Natural killer cell treated with Interleukin-12 subunit alpha and Interleukin-12 subunit beta and Interleukin-15 and Interleukin-18, amount 100 ng/mL, for 72 hours (primary cell): ENCODE results near the gene GNG11. TPM values are rescaled to one million over a fixed set of nuclear protein-coding genes. Genes with fewer than 3 reads are reported as not detected.

Experiments
- ATAC-seq, 2 donors: fragments of 150-1000 bp; cut with Tn5 transposase in 1 of 2; sonication (Bioruptor Pico), chemical (Tn5 transposase) in 1 of 2; 2 replicates each; pipeline ENCODE4 v1.10.0; 2021
- DNase-seq: peaks from one replicate; pipeline ENCODE4 v3.0.0; 2022; ENCODE audit warnings: low spot score
- H3K27ac Mint-ChIP-seq, 2 donors: 1 replicate in 1 of 2; 2 replicates in 1 of 2; pipeline ENCODE4 v1.8.0; 2022; ENCODE audit warnings: mixed read lengths in 2 of 2, mild to moderate bottlenecking in 1 of 2, moderate library complexity in 1 of 2
- H3K27me3 Mint-ChIP-seq, 2 donors: 1 replicate in 1 of 2; 2 replicates in 1 of 2; pipeline ENCODE4 v1.8.0; 2022; ENCODE audit warnings: mixed read lengths in 2 of 2
- H3K36me3 Mint-ChIP-seq: one replicate; pipeline ENCODE4 v1.8.0; 2022; ENCODE audit warnings: mixed read lengths
- H3K4me1 Mint-ChIP-seq, 2 donors: 1 replicate in 1 of 2; 2 replicates in 1 of 2; pipeline ENCODE4 v1.8.0; 2022; ENCODE audit warnings: low read depth in 2 of 2, mixed read lengths in 2 of 2, mild to moderate bottlenecking in 1 of 2
- H3K4me3 Mint-ChIP-seq: one replicate; pipeline ENCODE4 v1.8.0; 2022; ENCODE audit warnings: mixed read lengths
- H3K9me3 Mint-ChIP-seq: 2 replicates; pipeline ENCODE4 v1.8.0; 2022; ENCODE audit warnings: mixed read lengths
- total RNA-seq, 2 donors: library from RNA; stranded (reverse); gene quantifications; one replicate each; pipeline ENCODE4 v1.2.3, GENCODE V29; 2022

The GNG11 gene
- total RNA-seq, 2 donors from 2014 or later: not detected

DNA sequence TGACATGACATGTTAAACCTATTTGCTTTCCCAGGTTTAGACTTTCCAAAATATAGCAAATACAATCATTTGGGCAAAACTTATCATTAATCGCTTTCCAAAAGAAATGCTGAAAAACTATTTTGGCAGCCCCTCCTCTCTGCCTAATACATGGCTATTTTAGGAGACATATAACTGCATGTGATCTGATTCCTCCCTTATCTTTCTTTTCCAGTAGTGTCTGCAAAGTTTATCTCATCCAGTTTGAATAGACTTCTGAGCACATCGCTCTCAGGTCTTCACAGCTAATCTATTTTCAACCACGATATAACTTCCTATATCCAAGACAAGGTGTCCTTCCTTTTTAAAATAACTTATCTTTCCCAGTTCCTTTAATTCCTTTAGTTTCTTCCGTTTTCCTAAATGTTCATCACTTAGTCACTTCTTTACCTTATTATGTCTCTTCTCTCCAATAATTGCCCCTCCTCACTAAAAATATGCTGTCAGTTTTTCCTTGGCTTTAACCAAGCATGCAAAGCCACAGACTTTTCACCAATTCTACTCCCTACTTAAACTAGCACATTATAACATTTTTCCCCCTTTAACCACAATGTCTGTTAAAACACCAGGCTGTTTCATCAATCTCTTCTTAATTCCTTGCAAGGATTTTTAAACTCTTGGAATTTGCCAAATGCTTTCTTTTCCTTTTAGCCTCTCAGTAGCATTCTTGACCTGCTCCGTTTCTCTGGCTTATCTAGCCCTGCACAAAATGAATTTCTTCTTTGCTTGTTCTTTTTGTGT lies 24.4 kb downstream of the GNG11 start:
- Mint-ChIP-seq H3K27ac (no peak overlapping the region), H3K4me1 (no peaks in the 10 kb centered on the region), H3K36me3 (no peaks in the 10 kb centered on the region), H3K9me3 (no peaks in the 10 kb centered on the region), H3K4me3 (no peak overlapping the region), H3K27me3 (peaks cover 9 to 13% of the 10 kb centered on the region in 2 donors)
- no peak for ATAC-seq
- no peak for DNase-seq

DNA sequence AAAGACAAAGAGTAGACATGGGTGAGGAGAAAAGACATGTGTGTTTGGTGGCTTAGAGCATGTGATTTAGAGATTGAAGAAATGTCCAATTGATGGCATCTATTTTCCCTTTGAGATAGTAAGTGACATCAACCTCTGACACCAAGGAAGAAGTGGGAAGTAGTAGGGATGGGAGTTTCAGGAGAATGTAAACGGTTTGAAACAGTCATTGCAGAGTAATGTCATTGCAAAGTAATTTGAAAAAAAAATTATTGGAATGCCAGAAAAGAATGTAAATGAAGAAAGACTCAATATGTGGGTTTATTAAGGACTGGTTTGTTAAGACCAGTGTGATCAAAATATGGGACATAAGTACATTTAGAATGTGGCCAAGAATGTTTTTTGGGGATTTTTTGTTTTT lies 26.6 kb downstream of the GNG11 start:
- no peaks in the 10 kb centered on the region for H3K4me1 Mint-ChIP-seq
- no peak overlapping the region for H3K4me3 Mint-ChIP-seq
- no peaks in the 10 kb centered on the region for H3K36me3 Mint-ChIP-seq
- ATAC-seq: no peak
- H3K9me3 Mint-ChIP-seq: no peaks in the 10 kb centered on the region
- H3K27me3 Mint-ChIP-seq: peaks cover 7 to 11% of the 10 kb centered on the region in 2 donors
- H3K27ac Mint-ChIP-seq: no peak overlapping the region
- DNase-seq: no peak

DNA sequence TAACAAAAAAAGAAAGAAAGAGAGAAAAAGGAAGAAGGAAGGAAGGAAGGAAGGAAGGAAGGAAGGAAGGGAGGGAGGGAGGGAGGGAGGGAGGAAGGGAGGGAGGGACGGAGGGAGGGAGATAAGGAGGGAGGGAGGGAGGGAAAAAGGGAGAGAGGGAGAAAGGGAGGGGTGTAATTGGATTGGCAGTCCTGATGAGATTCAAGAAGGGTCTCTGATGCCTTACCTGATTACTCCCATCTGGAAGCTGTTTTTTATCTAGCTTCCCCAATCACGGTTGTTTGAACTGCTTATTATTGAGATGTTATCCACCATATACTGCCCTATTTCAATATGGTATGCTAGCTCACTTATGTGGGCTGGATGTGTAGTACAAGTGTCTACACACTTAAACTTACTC lies 27.3 kb downstream of the GNG11 start:
- ATAC-seq (no peak), DNase-seq (no peak)
- Mint-ChIP-seq H3K4me1 (no peaks in the 10 kb centered on the region), H3K9me3 (no peaks in the 10 kb centered on the region), H3K4me3 (no peak overlapping the region), H3K27me3 (peaks cover 5 to 6% of the 10 kb centered on the region in 2 donors), H3K27ac (no peak overlapping the region), H3K36me3 (no peaks in the 10 kb centered on the region)

DNA sequence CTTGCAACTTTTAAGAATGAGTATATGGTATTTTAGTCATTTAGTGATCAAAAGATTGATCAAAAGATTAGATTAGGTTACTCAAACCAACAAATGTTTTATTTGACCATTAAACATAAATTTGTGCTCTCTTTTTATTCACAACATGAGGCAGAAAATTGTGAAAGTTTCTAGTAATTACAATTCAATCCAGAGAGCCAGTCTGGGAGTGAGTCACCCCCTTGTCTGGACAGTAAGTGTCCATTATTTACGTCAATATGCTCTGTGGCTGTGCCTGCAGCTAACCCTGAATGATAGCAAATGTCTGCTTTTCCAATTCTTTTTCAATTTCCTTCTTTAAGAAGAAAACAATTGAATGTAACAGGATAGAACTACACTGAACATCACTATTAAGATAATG lies 27.9 kb downstream of the GNG11 start:
- H3K36me3 Mint-ChIP-seq: no peaks in the 10 kb centered on the region
- no peak overlapping the region for H3K27ac Mint-ChIP-seq
- no peaks in the 10 kb centered on the region for H3K9me3 Mint-ChIP-seq
- peaks cover 0 to 3% of the 10 kb centered on the region in 2 donors for H3K27me3 Mint-ChIP-seq
- DNase-seq (no peak), ATAC-seq (no peak)
- H3K4me1 Mint-ChIP-seq: no peaks in the 10 kb centered on the region
- H3K4me3 Mint-ChIP-seq: no peak overlapping the region

DNA sequence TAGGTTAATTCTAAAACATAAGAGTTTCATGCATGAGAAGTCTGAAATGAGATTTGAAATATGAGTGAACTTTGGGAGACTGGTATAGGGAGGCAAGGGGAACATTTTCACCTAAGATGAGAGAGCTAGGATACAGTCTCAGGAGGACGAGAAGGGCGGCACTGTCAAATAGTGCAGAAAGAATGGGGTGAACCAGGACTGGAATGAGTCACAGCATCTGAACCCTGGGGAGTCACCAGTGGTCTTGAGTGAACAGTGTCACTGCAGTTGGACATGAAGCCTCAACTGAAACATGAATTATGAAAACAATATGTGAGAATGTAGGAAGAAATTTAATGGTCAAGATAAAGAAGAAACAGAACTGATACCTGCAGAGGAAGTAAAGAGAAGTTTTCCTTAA lies 33.8 kb downstream of the GNG11 start:
- H3K4me1 Mint-ChIP-seq: no peaks in the 10 kb centered on the region
- H3K36me3 Mint-ChIP-seq: no peaks in the 10 kb centered on the region
- H3K4me3 Mint-ChIP-seq: no peak overlapping the region
- H3K27me3 Mint-ChIP-seq: peaks cover 0 to 2% of the 10 kb centered on the region in 2 donors
- H3K27ac Mint-ChIP-seq: no peak overlapping the region
- no peak for DNase-seq
- H3K9me3 Mint-ChIP-seq: no peaks in the 10 kb centered on the region
- ATAC-seq: no peak

DNA sequence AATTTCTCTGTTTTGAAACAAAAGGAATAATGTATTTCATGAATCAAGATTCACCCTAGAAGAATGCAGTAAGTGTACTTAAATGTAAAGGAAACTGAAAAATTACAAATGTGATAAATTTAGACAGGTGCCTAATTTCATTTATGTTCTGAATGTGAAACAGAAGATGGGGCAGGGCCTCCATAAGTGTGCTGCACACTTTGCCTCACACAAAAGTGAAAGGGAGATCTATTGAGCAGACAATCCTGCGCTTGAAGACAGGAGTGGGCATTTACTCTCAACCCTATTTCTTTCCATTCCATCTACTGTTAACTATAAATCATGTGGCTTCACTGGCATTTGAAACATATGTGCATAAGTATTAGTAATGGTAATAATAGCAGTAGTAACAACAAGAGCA lies 36.2 kb downstream of the GNG11 start:
- no peak for ATAC-seq
- no peak overlapping the region for H3K4me3 Mint-ChIP-seq
- H3K27ac Mint-ChIP-seq: no peak overlapping the region
- DNase-seq: no peak
- H3K4me1 Mint-ChIP-seq: no peaks in the 10 kb centered on the region
- no peaks in the 10 kb centered on the region for H3K9me3 Mint-ChIP-seq
- H3K27me3 Mint-ChIP-seq: peaks cover 0 to 2% of the 10 kb centered on the region in 2 donors
- no peaks in the 10 kb centered on the region for H3K36me3 Mint-ChIP-seq

DNA sequence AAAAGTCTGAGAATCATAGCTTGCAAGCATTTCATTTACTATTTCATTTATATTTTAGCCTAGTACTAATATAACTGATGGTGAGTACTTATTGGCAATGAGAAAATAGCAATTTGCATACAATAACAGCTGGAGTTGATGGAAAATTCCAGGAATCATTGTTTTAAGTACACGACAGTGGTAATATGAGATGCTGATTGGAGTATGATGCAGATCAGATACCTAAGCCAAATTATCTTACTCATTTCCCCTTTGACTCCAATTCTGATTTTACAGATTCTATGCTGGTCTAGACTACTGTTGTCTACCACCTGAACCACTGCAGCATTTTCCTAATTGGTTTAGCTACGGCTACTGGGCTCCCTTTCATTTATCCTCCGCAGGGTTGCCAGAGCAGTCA lies 36.7 kb downstream of the GNG11 start:
- DNase-seq: no peak
- no peak for ATAC-seq
- H3K4me3 Mint-ChIP-seq: no peak overlapping the region

DNA sequence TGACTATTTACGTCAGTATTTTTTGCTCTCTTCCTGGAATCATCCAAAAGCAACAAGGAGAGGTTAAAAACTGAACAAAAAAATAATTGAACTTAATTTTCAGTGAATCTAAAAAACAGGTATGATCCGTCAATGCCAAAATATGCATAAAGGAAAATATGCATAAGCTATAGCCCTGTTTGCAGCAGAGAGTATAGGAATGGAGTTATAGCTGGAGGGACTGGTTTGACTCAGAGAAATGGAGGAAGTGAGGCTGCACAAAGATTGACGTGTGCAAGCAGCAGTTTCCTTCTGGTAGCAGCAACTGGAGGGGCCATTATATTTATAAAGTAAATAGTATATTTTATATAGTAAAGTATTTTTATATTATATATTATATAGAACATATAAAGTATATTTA lies 37.1 kb downstream of the GNG11 start:
- Mint-ChIP-seq H3K36me3 (no peaks in the 10 kb centered on the region), H3K4me1 (no peaks in the 10 kb centered on the region), H3K27ac (no peak overlapping the region), H3K9me3 (no peaks in the 10 kb centered on the region), H3K4me3 (no peak overlapping the region), H3K27me3 (peaks cover 0 to 2% of the 10 kb centered on the region in 2 donors)
- ATAC-seq (no peak), DNase-seq (no peak)

More for the DNA sequence above, 36.7 kb downstream of the GNG11 start:
- H3K27ac Mint-ChIP-seq: no peak overlapping the region
- H3K27me3 Mint-ChIP-seq: peaks cover 0 to 2% of the 10 kb centered on the region in 2 donors
- H3K9me3 Mint-ChIP-seq: no peaks in the 10 kb centered on the region
- H3K36me3 Mint-ChIP-seq: no peaks in the 10 kb centered on the region
- H3K4me1 Mint-ChIP-seq: no peaks in the 10 kb centered on the region

DNA sequence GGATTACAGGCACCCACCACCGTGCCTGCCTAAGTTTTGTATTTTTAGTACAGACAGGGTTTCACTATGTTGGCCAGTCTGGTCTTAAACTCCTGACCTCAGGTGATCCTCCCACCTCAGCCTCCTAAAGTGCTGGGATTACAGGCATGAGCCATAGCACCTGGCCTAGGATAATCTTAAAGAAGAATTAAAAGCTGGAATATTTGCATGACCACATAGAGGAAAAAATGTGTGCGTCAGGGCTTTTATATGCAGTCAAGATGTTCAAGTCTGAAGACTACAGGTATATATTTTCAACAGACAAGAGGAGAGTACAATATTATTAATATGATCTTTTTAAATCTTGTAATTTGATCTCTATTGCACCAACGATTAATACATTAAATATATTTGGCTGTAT lies 39.5 kb downstream of the GNG11 start:
- no peaks in the 10 kb centered on the region for H3K9me3 Mint-ChIP-seq
- DNase-seq (no peak), ATAC-seq (no peak)
- H3K4me1 Mint-ChIP-seq: no peaks in the 10 kb centered on the region
- peaks cover 0 to 2% of the 10 kb centered on the region in 2 donors for H3K27me3 Mint-ChIP-seq
- no peak overlapping the region for H3K4me3 Mint-ChIP-seq
- no peak overlapping the region for H3K27ac Mint-ChIP-seq
- peaks cover 4% of the 10 kb centered on the region for H3K36me3 Mint-ChIP-seq

DNA sequence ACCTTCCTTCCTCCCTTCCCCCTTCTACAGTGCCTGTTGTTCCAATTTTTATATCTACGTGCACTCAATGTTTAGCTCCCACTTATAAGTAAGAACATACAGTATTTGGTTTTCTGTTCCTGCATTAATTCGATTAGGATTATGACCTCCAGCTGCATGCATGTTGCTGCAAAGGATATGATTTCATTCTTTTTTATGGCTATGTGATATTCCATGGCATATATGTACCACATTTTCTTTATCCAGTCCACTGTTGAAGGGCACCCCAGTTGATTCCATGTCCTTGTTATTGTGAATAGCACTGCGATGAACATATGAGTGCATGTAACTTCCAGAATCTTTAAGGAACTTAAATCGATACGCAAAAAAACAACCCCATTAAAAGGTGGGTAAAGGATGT lies 42.7 kb downstream of the GNG11 start:
- H3K36me3 Mint-ChIP-seq: peaks cover 4% of the 10 kb centered on the region
- no peak overlapping the region for H3K27ac Mint-ChIP-seq
- DNase-seq (no peak), ATAC-seq (no peak)
- H3K27me3 Mint-ChIP-seq: no peaks in the 10 kb centered on the region
- no peaks in the 10 kb centered on the region for H3K9me3 Mint-ChIP-seq
- H3K4me3 Mint-ChIP-seq: no peak overlapping the region
- H3K4me1 Mint-ChIP-seq: no peaks in the 10 kb centered on the region

DNA sequence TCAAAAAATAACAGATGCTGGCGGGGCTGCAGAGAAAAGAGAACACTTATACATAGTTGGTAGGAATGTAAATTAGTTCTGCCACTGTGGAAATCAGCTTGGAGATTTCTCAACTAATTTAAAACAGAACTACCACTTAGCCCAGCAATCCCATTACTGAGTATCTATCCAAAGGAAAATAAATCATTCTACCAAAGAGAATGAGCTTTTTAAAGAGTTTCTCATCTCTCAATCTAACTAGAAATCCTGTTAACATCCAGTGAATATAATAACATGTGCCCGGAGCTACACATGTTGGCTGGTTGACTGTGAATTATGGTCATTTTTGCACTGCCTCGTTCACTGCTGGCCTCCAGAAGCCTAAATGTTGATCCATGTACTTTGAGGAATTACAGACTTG lies 43.3 kb downstream of the GNG11 start:
- peaks cover 4% of the 10 kb centered on the region for H3K36me3 Mint-ChIP-seq
- H3K27me3 Mint-ChIP-seq: no peaks in the 10 kb centered on the region
- no peaks in the 10 kb centered on the region for H3K9me3 Mint-ChIP-seq
- H3K4me3 Mint-ChIP-seq: no peak overlapping the region
- DNase-seq: no peak
- H3K27ac Mint-ChIP-seq: no peak overlapping the region
- ATAC-seq: no peak
- no peaks in the 10 kb centered on the region for H3K4me1 Mint-ChIP-seq

DNA sequence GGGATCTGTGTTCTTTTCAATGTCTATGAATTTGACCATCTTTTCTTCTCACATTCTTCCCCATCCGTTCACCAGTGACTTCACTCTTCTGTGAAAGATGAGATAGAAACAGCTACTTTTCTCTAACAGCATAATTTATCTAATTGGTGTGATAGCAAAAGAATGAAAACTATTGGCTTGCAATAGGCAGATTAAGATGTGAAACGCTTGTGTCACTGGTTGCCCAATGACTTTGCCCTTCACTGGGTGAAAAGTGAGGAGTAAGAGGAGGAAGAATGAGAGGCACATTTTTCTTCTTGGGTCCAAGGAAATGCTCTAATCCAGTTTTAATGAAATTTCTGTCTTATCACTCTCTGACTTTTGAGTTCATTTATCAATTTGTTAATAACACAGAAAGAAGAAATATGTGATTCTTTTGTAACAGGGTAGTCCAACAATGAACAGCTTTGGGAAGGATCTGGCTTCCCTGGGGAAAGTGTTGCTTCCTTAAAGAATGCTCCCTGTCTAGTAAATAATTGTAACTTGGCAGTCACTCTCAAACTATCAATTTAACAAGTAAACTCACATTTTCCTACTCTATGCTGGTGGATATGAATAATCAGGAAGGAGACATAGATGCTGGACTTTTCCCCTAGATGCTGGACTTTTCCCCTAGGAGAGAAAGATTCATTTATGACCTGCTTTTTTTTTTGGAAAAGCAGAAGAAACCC lies 47.5 kb downstream of the GNG11 start:
- Mint-ChIP-seq H3K9me3 (no peaks in the 10 kb centered on the region), H3K36me3 (peaks cover 4% of the 10 kb centered on the region), H3K4me3 (no peak overlapping the region), H3K4me1 (no peaks in the 10 kb centered on the region), H3K27ac (no peak overlapping the region), H3K27me3 (no peaks in the 10 kb centered on the region)
- DNase-seq (no peak), ATAC-seq (no peak)

DNA sequence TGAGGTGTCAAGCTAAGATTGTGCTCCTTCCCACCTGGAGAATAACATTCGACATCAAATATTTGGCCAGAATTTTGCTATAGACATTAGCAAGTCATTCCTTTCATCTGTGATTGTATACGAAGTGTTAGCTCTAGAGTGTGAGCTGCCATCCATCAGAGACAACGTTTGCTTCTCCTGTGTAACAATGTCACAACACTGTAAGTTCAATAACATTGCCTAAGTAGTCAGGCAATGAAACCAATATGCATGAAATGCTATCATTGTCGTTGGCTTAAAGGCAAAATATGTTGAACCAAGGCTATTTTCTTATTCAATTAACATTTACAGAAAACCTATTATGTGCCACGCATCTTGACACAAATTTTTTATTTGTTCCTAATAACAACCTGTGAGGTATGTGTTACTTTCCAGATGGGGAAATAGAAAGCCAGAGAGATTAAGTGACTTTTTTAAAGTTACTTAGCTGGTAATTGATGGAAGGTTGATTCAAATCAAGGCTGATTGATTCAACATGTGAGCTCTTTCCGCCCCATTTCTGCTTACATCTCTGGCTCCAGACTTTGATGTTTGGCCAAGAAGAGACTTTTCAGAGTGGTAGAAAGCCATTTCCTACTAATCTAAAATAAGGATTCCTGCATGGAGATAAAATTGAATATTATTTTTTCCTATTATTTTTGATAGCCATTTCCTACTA lies 50.6 kb downstream of the GNG11 start:
- no peak for ATAC-seq
- no peak for DNase-seq
- Mint-ChIP-seq H3K4me3 (no peak overlapping the region), H3K27ac (no peak overlapping the region), H3K9me3 (no peaks in the 10 kb centered on the region), H3K4me1 (no peaks in the 10 kb centered on the region), H3K36me3 (no peaks in the 10 kb centered on the region), H3K27me3 (peaks cover 0 to 5% of the 10 kb centered on the region in 2 donors)

DNA sequence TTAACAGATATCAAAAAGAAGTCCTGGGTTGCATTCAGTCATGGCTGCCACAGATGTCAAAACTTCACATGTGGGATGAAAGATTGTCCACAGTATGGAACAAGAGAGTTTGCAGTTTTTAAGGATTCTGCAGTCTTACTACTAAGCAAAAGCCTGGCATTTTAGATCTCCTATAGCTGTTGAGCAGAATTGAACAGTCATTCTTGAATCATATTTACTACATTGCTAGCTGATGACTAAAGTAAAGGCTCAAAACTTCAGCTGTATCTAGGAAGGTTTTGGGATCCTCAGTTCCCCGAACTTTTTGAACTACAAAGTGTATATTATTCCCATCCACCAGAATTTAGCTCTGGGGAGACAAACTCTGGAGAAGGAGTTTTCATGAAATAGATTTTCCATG lies 51.6 kb downstream of the GNG11 start:
- DNase-seq (no peak), ATAC-seq (no peak)
- Mint-ChIP-seq H3K27ac (no peak overlapping the region), H3K9me3 (no peaks in the 10 kb centered on the region), H3K4me1 (no peaks in the 10 kb centered on the region), H3K36me3 (no peaks in the 10 kb centered on the region), H3K4me3 (no peak overlapping the region), H3K27me3 (peaks cover 7 to 8% of the 10 kb centered on the region in 2 donors)
